Cardiac muscle cell (in vitro differentiated cells and primary cell): ENCODE measurements around the gene SLC25A30. TPM values are rescaled to one million over a fixed set of nuclear protein-coding genes. Genes with fewer than 3 reads are reported as not detected.

Source experiments
- DNase-seq, 2 donors: peaks; one replicate each; pipeline versions ENCODE4 v3.0.0 to v3.0.0-alpha.2; 2010 to 2017; ENCODE audit warnings: low read depth in 1 of 2, low spot score in 1 of 2
- H3K27ac ChIP-seq: fragments of 200-600 bp; sonication (generic); 2 replicates; pipeline ENCODE4 v1.5.1; 2016
- H3K27me3 ChIP-seq: fragments of 200-600 bp; sonication (generic); 2 replicates; pipeline ENCODE4 v1.6.0; 2016; ENCODE audit warnings: control low read depth
- H3K36me3 ChIP-seq: fragments of 200-600 bp; sonication (generic); 2 replicates; pipeline ENCODE4 v1.5.1; 2016; ENCODE audit warnings: control low read depth
- H3K4me1 ChIP-seq: fragments of 200-600 bp; sonication (generic); 2 replicates; pipeline ENCODE4 v1.8.1; 2017; ENCODE audit warnings: low read depth, mild to moderate bottlenecking, mixed run types
- H3K4me3 ChIP-seq: fragments of 200-600 bp; sonication (generic); 2 replicates; pipeline ENCODE4 v1.5.1; 2016; ENCODE audit warnings: mild to moderate bottlenecking
- H3K9me3 ChIP-seq: fragments of 200-600 bp; sonication (generic); 2 replicates; pipeline ENCODE4 v1.5.1; 2017; ENCODE audit warnings: low read depth, mild to moderate bottlenecking, control low read depth
- polyA plus RNA-seq: library from polyadenylated mRNA; unstranded; fragments of >200 nt; fragmentation: Nextera tagmentation; extraction: Ambion mirVana; gene quantifications from 2 replicates; pipeline ENCODE4 v1.2.1, GENCODE V29; 2016
- total RNA-seq: library from RNA; depleted of rRNA; stranded (reverse); fragments of >200 nt; gene quantifications from 2 replicates; pipeline ENCODE4 v1.2.3, GENCODE V29; 2016
- TF ChIP-seq, protein P1 (sequence below): IDR thresholded peaks from 2 replicates; pipeline ENCODE4 v1.5.1; 2012; ENCODE audit warnings: low read depth, mild to moderate bottlenecking, low read length

The SLC25A30 gene
- total and polyA plus RNA-seq, 2 experiments from 2014 or later, result 7.4 to 8.6 TPM

DNA sequence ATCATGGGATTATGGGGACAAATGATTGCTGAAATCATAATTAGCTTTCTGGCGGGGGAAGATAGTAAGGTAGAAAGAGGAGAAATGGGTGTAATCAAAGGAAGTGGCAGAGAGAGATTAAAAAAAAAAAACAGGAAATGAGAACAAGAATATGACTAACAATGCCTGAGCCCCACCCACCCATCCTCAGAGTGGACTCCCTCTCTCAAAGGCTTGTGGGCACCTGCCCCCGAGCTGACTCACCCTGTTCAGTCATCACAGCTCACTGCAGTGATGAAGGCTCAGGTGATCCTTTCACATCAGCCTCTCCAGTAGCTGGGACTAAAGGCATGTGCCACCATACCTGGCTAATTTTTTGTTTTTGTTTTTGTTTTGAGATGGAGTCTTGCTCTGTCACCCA lies 50.8 kb downstream of the SLC25A30 start:
- no peaks in the 10 kb centered on the region for H3K36me3 ChIP-seq
- H3K4me1 ChIP-seq, result no peaks in the 10 kb centered on the region
- no peaks in the 10 kb centered on the region for H3K9me3 ChIP-seq
- no peak overlapping the region for H3K4me3 ChIP-seq
- H3K27ac ChIP-seq, result no peak overlapping the region
- TF ChIP-seq, protein P1, sequence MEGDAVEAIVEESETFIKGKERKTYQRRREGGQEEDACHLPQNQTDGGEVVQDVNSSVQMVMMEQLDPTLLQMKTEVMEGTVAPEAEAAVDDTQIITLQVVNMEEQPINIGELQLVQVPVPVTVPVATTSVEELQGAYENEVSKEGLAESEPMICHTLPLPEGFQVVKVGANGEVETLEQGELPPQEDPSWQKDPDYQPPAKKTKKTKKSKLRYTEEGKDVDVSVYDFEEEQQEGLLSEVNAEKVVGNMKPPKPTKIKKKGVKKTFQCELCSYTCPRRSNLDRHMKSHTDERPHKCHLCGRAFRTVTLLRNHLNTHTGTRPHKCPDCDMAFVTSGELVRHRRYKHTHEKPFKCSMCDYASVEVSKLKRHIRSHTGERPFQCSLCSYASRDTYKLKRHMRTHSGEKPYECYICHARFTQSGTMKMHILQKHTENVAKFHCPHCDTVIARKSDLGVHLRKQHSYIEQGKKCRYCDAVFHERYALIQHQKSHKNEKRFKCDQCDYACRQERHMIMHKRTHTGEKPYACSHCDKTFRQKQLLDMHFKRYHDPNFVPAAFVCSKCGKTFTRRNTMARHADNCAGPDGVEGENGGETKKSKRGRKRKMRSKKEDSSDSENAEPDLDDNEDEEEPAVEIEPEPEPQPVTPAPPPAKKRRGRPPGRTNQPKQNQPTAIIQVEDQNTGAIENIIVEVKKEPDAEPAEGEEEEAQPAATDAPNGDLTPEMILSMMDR, result no peak
- peak in 1 of 2 donors; percentile 65 for DNase-seq
- no peaks in the 10 kb centered on the region for H3K27me3 ChIP-seq

DNA sequence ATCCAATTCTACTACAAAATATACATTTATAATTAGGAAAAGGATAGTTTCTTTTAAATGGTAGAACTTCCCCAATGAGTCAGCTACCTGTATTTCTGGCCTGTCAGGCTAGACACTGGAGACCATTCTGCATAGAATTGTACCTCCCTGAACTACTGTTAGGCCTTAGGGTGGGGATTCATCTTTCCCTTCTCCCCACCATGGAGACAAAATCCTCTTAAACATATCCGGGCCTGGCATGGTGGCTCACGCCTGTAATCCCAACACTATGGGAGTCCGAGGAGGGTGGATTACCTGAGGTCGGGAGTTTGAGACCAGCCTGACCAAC lies 52.7 kb downstream of the SLC25A30 start:
- no peak overlapping the region for H3K27ac ChIP-seq

DNA sequence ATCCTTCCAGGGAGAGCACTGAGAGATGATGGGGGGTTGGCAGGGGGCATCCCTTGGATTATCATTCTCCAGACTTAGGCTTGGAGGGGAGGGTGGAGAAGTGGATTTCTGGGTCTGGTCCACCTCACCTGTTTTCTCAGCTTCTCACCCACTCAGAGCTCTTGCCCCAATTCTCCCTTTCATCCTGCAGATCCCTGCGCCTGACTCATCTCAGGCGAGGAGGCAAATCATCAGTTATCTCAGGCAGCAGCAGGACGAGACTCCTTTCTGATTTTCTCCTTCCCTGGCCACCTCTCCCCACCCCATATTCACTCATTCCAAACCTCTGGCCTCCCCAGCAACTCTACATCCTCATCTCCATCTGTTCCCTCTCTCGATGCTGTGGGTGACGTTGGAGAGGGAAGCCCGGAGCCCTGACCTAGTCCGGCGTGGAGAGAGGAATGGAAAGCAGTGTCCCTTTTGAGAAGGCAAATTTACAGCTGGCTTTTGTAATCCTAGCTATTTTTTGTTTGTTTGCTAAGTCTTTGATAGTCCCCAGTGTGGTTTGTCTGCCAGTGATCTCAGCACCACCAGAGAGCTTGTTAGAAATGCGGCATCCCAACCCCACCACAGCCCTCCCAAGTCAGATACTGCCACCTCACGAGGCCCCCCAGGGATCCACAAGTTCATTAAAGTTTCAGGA lies 53.2 kb downstream of the SLC25A30 start:
- H3K27me3 ChIP-seq, result no peaks in the 10 kb centered on the region
- no peak overlapping the region for H3K27ac ChIP-seq
- H3K4me1 ChIP-seq, result no peaks in the 10 kb centered on the region
- no peaks in the 10 kb centered on the region for H3K36me3 ChIP-seq
- TF ChIP-seq, protein P1, result no peak
- no peak overlapping the region for H3K4me3 ChIP-seq
- H3K9me3 ChIP-seq, result no peaks in the 10 kb centered on the region
- DNase-seq, result no peak

More for the DNA sequence above, 52.7 kb downstream of the SLC25A30 start:
- Histone ChIP-seq H3K4me1 (no peaks in the 10 kb centered on the region), H3K4me3 (no peak overlapping the region), H3K36me3 (no peaks in the 10 kb centered on the region), H3K27me3 (no peaks in the 10 kb centered on the region), H3K9me3 (no peaks in the 10 kb centered on the region)
- no peak for DNase-seq
- TF ChIP-seq, protein P1, result no peak

DNA sequence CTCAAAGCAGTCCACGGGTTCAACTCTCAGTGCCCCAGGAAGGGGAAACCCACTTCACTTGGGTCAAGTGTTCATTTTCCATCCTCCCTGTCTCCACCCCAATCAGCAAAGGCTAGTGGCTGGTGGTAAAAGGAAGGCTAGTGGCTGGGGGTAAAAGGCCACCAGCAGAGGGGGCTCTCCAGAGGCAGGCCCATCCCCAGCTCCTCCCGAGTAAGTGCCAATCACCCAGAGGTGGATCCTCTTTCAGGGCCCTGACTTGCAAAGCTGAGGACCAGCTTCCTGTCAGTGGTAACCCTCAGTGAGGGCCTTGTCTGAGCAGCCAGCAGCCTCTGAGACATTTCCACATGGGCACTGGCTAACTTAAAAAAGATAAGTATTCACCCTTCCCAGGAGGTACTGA lies 55.2 kb downstream of the SLC25A30 start:
- no peak for DNase-seq
- no peak overlapping the region for H3K4me3 ChIP-seq
- no peaks in the 10 kb centered on the region for H3K27me3 ChIP-seq
- no peak overlapping the region for H3K27ac ChIP-seq
- no peaks in the 10 kb centered on the region for H3K9me3 ChIP-seq
- H3K4me1 ChIP-seq, result no peaks in the 10 kb centered on the region
- no peaks in the 10 kb centered on the region for H3K36me3 ChIP-seq
- TF ChIP-seq, protein P1, result no peak

DNA sequence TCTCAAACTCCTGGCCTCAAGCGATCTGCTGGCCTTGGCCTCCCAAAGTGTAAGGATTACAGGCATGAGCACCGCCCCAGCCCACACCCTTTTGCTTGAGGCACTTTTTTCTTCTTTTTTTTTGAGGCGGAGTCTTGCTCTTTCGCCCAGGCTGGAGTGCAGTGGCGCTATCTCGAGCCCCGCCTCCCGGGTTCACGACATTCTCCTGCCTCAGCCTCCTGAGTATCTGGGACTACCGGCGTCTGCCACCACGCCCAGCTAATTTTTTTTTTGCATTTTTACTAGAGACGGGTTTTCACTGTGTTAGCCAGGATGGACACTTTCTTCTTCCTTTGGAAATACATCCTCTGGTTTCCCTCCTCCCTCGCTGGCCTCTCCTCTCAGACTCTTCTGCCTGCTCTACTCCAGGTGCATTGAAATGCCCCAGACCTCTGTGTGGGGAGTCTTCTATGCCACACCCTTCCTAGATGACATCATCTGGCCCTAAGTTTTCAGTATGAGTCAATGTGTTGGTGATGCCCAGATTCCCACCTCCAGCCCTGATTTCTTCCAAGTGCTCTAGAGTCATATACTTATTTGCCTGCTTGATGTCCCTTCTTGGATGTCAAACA lies 56.5 kb downstream of the SLC25A30 start:
- no peak overlapping the region for H3K27ac ChIP-seq
- H3K27me3 ChIP-seq, result no peaks in the 10 kb centered on the region
- DNase-seq, result no peak
- H3K36me3 ChIP-seq, result no peaks in the 10 kb centered on the region
- H3K4me1 ChIP-seq, result no peaks in the 10 kb centered on the region
- TF ChIP-seq, protein P1, result no peak
- H3K4me3 ChIP-seq, result no peak overlapping the region
- no peaks in the 10 kb centered on the region for H3K9me3 ChIP-seq
